Measurements from ENCODE around the gene PRKAG2.
"Not testable (repeated sequence)": the region's sequence is repeated elsewhere in the genome, so short reads cannot be mapped to it uniquely, and the experiment has no call there.

The PRKAG2 gene

GRCh38 chr7:151752816-151753595 is 123.9 kb downstream of the PRKAG2 start:
- peak overlapping the region; percentile 82 to 90 for H3K27ac ChIP-seq
- DNase-seq (ENCODE audit: low spot score), result no peak

GRCh38 chr7:151752037-151752436 is 124.9 kb downstream of the PRKAG2 start:
- Histone ChIP-seq H3K4me3 (no peak overlapping the region), H3K27ac (no peak overlapping the region)
- no peak for TF ChIP-seq CTCF (IDR thresholded peaks at IDR 0.05)
- no peak for DNase-seq (ENCODE audit: low spot score)

More at GRCh38 chr7:151752816-151753595, 123.9 kb downstream of the PRKAG2 start:
- TF ChIP-seq CTCF (IDR thresholded peaks at IDR 0.05), result no peak
- H3K4me3 ChIP-seq, result no peak overlapping the region

GRCh38 chr7:151748733-151749132 is 128.2 kb downstream of the PRKAG2 start:
- Histone ChIP-seq H3K27ac (no peak overlapping the region), H3K4me3 (no peak overlapping the region)
- TF ChIP-seq CTCF (IDR thresholded peaks at IDR 0.05), result no peak
- DNase-seq (ENCODE audit: low spot score), result no peak

- not testable (repeated sequence) for DNase-seq (ENCODE audit: low spot score); H3K27ac ChIP-seq
These were observed 128.9 kb downstream of the PRKAG2 start for GRCh38 chr7:151748021-151748420.

GRCh38 chr7:151745706-151746105 is 131.2 kb downstream of the PRKAG2 start:
- no peak for TF ChIP-seq CTCF (IDR thresholded peaks at IDR 0.05)
- H3K27ac ChIP-seq, result peak overlapping the region; percentile 40 to 59
- no peak for DNase-seq (ENCODE audit: low spot score)
- H3K4me3 ChIP-seq, result peak overlapping the region; percentile 14

More at GRCh38 chr7:151748021-151748420, 128.9 kb downstream of the PRKAG2 start:
- not testable (repeated sequence) for H3K4me3 ChIP-seq

GRCh38 chr7:151744656-151745638 is 132.0 kb downstream of the PRKAG2 start:
- no peak for TF ChIP-seq CTCF (IDR thresholded peaks at IDR 0.05)
- H3K27ac ChIP-seq, result peak overlapping the region; percentile 40 to 59
- DNase-seq (ENCODE audit: low spot score), result peak; percentile 86
- H3K4me3 ChIP-seq, result peak overlapping the region; percentile 14

GRCh38 chr7:151744051-151744580 is 132.8 kb downstream of the PRKAG2 start:
- Histone ChIP-seq H3K27ac (peak overlapping the region in 1 of 2 donors; percentile 64), H3K4me3 (no peak overlapping the region)
- DNase-seq (ENCODE audit: low spot score), result no peak
- no peak for TF ChIP-seq CTCF (IDR thresholded peaks at IDR 0.05)

Measured in coronary artery (tissue), 2 donors.